IMR-90 (cell line): Measurements from ENCODE around the gene SPATA33. TPM values are rescaled to one million over a fixed set of nuclear protein-coding genes. Genes with fewer than 3 reads are reported as not detected.

ENCODE experiments used
- ATAC-seq: fragments of 200-7000 bp; cut with Tn5 transposase; 2 replicates; pipeline ENCODE4 v1.9.1; 2020; ENCODE audit warnings: low read depth, mild to moderate bottlenecking, moderate library complexity
- BruUV-seq: library from RNA; stranded (reverse); fragments of 400-500 nt; replicated peaks from 2 replicates; lab custom pipeline; 2021; lab: Mats Ljungman, UMichigan
- CTCF ChIA-PET: fragments of 300-600 bp; formaldehyde crosslinking; extraction: SDS; loops from one replicate; lab custom pipeline; 2021; ENCODE audit warnings: antibody characterized with exemption; lab: Yijun Ruan, JAX
- POLR2A ChIA-PET: fragments of 300-600 bp; sonication (Branson Sonifier 250); formaldehyde crosslinking; loops from one replicate; lab custom pipeline; 2022; ENCODE audit warnings: antibody characterized with exemption; ENCODE audit not compliant: unreplicated experiment; lab: Charles Lee
- DNase-seq: peaks from one replicate; pipeline ENCODE4 v3.0.0; 2013
- H2AFZ ChIP-seq: replicated peaks from 2 replicates; pipeline ENCODE3; 2013; ENCODE audit warnings: low read length, mild to moderate bottlenecking; ENCODE audit not compliant: poor library complexity
- H2AK5ac ChIP-seq: 2 replicates; pipeline ENCODE4 v1.6.1; 2013; ENCODE audit warnings: low read depth, low read length, inconsistent platforms
- H2AK9ac ChIP-seq: replicated peaks from 2 replicates; pipeline ENCODE3; 2013; ENCODE audit warnings: mild to moderate bottlenecking, low read depth, low read length, moderate library complexity; ENCODE audit not compliant: poor library complexity
- H2BK120ac ChIP-seq: 2 replicates; pipeline ENCODE4 v1.6.1; 2013; ENCODE audit warnings: low read depth, low read length, inconsistent platforms
- H2BK15ac ChIP-seq: 3 replicates; pipeline ENCODE4 v1.6.1; 2013; ENCODE audit warnings: low read depth, low read length, inconsistent platforms
- H2BK20ac ChIP-seq: 2 replicates; pipeline ENCODE4 v1.6.1; 2013; ENCODE audit warnings: low read depth, mild to moderate bottlenecking, inconsistent platforms, low read length, moderate library complexity
- H2BK5ac ChIP-seq: 2 replicates; pipeline ENCODE4 v1.6.1; 2013; ENCODE audit warnings: mild to moderate bottlenecking, low read depth, low read length, inconsistent platforms; ENCODE audit not compliant: poor library complexity, severe bottlenecking
- H3K14ac ChIP-seq: replicated peaks from 2 replicates; pipeline ENCODE4 v1.6.1; 2013; ENCODE audit warnings: low read depth, low read length, inconsistent platforms
- H3K18ac ChIP-seq: 2 replicates; pipeline ENCODE4 v1.6.1; 2013; ENCODE audit warnings: low read depth, low read length, control low read depth
- H3K23ac ChIP-seq: 2 replicates; pipeline ENCODE4 v1.6.1; 2013; ENCODE audit warnings: low read depth, low read length, inconsistent platforms
- H3K27ac ChIP-seq: 2 replicates; pipeline ENCODE4 v1.5.1; 2013; ENCODE audit warnings: mild to moderate bottlenecking, control low read depth, low read length; ENCODE audit not compliant: insufficient read depth
- H3K27me3 ChIP-seq: 2 replicates; pipeline ENCODE4 v1.6.1; 2013; ENCODE audit warnings: low read length; ENCODE audit not compliant: control insufficient read depth, insufficient read depth
- H3K36me3 ChIP-seq: 2 replicates; pipeline ENCODE4 v1.6.1; 2013; ENCODE audit warnings: low read length, mixed read lengths; ENCODE audit not compliant: control insufficient read depth, insufficient read depth
- H3K4ac ChIP-seq: 2 replicates; pipeline ENCODE4 v1.6.1; 2013; ENCODE audit warnings: low read depth, low read length, inconsistent platforms
- H3K4me1 ChIP-seq: 2 replicates; pipeline ENCODE4 v1.6.1; 2013; ENCODE audit warnings: low read length, mixed read lengths; ENCODE audit not compliant: control insufficient read depth, insufficient read depth
- H3K4me2 ChIP-seq: 2 replicates; pipeline ENCODE4 v1.6.1; 2013; ENCODE audit warnings: low read depth, mild to moderate bottlenecking, control low read depth, low read length, moderate library complexity
- H3K4me3 ChIP-seq: 2 replicates; pipeline ENCODE4 v1.5.1; 2013; ENCODE audit warnings: low read depth, mild to moderate bottlenecking, control low read depth, low read length, moderate library complexity; ENCODE audit not compliant: insufficient read depth
- H3K56ac ChIP-seq: 2 replicates; pipeline ENCODE4 v1.6.1; 2013; ENCODE audit warnings: low read length, inconsistent platforms; ENCODE audit not compliant: insufficient read depth; ENCODE audit errors: extremely low read depth
- H3K79me1 ChIP-seq, 2 experiments: 2 replicates each; pipeline ENCODE4 v1.6.1; 2013; ENCODE audit warnings: low read length in 2 of 2, inconsistent platforms in 1 of 2, low read depth in 1 of 2
- H3K9ac ChIP-seq: 2 replicates; pipeline ENCODE4 v1.6.1; 2013; ENCODE audit warnings: low read depth, low read length, control low read depth
- H3K9me1 ChIP-seq: 2 replicates; pipeline ENCODE4 v1.6.1; 2013; ENCODE audit warnings: low read length, inconsistent platforms; ENCODE audit not compliant: insufficient read depth
- H3K9me3 ChIP-seq: 2 replicates; pipeline ENCODE4 v1.6.1; 2013; ENCODE audit warnings: low read length; ENCODE audit not compliant: control insufficient read depth, insufficient read depth
- H4K20me1 ChIP-seq: 2 replicates; pipeline ENCODE4 v1.6.1; 2013; ENCODE audit warnings: low read length, inconsistent platforms; ENCODE audit not compliant: insufficient read depth
- H4K5ac ChIP-seq: 2 replicates; pipeline ENCODE4 v1.6.1; 2013; ENCODE audit warnings: mild to moderate bottlenecking, low read depth, low read length, control low read depth
- H4K8ac ChIP-seq, 2 experiments: 2 replicates each; pipeline ENCODE4 v1.6.1; 2013; ENCODE audit warnings: low read depth in 2 of 2, low read length in 2 of 2, control low read depth in 1 of 2, inconsistent platforms in 1 of 2
- H4K91ac ChIP-seq: 2 replicates; pipeline ENCODE4 v1.6.1; 2013; ENCODE audit warnings: low read depth, low read length, inconsistent platforms; ENCODE audit not compliant: insufficient read depth
- CHD1 ChIP-seq: IDR thresholded peaks from 2 replicates; pipeline ENCODE4 v1.6.1; 2012; ENCODE audit warnings: low read depth, low read length, improper control_type of control experiment
- ELK1 ChIP-seq: fragments of 150-350 bp; IDR thresholded peaks from 2 replicates; pipeline ENCODE4 v1.6.1; 2016; ENCODE audit warnings: low read depth, mild to moderate bottlenecking, low read length, moderate library complexity, borderline replicate concordance
- WGBS, 2 experiments: methylation state at CpG; one replicate each; pipeline versions ENCODE4 v1.1.5 to v1.1.7; 2013; ENCODE audit warnings: missing lambda C conversion rate in 2 of 2; ENCODE audit not compliant: insufficient read length in 1 of 2; ENCODE audit errors: extremely low coverage in 2 of 2; 5-methylcytosine and 5-hydroxymethylcytosine counted together
- dilution Hi-C: fragments of 300-500 bp; cut with HindIII; formaldehyde crosslinking; loops from one replicate; pipeline ENCODE4 v1.14.3; 2018; ENCODE audit warnings: low sequenced_read_pairs; ENCODE audit not compliant: unreplicated experiment
- in situ Hi-C: fragments of 300-500 bp; cut with MboI; formaldehyde crosslinking; loops from 3 replicates; pipeline ENCODE4 v1.14.3; 2019; ENCODE audit warnings: low sequenced_read_pairs, inconsistent platforms, mixed read lengths
- intact Hi-C: fragments of 100-400 bp; cut with micrococcal nuclease; formaldehyde crosslinking; loops from 2 replicates; pipeline ENCODE4 v1.10.0; 2022
- polyA plus RNA-seq, 3 experiments: library from polyadenylated mRNA; depleted of rRNA; stranded (reverse); fragments of >200 nt; gene quantifications; 2 replicates each; pipeline ENCODE4 v1.2.3, GENCODE V29; 2012; ENCODE audit warnings: low replicate concordance in 1 of 3
- total RNA-seq: library from RNA; depleted of rRNA; stranded (reverse); fragments of >200 nt; gene quantifications from 2 replicates; pipeline ENCODE4 v1.2.3, GENCODE V29; 2012

The SPATA33 gene
- total and polyA plus RNA-seq, 2 of the 4 experiments (the other 2 are of a cell fraction): 0.90 to 3.4 TPM

- CTCF ChIA-PET: interaction anchor here (1.2 kb wide), 1 partner anchor 10 kb away, joined by 3 read pairs; no protein-coding TSS in a partner anchor
- Histone ChIP-seq H2BK120ac (no peak overlapping the region), H2AK9ac (peak overlapping the region; percentile 50), H3K14ac (no peak overlapping the region), H3K4me1 (peaks cover 4% of the 10 kb centered on the region), H2AK5ac (no peak overlapping the region; the same call in 1 of the 2 replicates), H3K9ac (no peak overlapping the region), H3K4ac (no peak overlapping the region), H3K79me1 (no peaks in the 10 kb centered on the region; a peak in 1 of 4 replicates), H2AFZ (peak overlapping the region; percentile 33), H3K36me3 (peaks cover 16% of the 10 kb centered on the region; the same call in 1 of the 2 replicates), H3K9me1 (no peaks in the 10 kb centered on the region), H3K27ac (no peak overlapping the region), H4K91ac (no peak overlapping the region), H3K4me2 (no peak overlapping the region), H3K9me3 (no peaks in the 10 kb centered on the region), H3K56ac (no peak overlapping the region), H3K4me3 (no peak overlapping the region), H3K27me3 (no peaks in the 10 kb centered on the region), H3K23ac (no peak overlapping the region), H4K20me1 (no peaks in the 10 kb centered on the region; the same call in 1 of the 2 replicates), H4K8ac (no peak overlapping the region), H4K5ac (no peak overlapping the region), H2BK5ac (no peak overlapping the region), H2BK15ac (no peak overlapping the region), H3K18ac (no peak overlapping the region), H2BK20ac (no peak overlapping the region)
- BruUV-seq: no TSS peak
- DNase-seq (no peak), ATAC-seq (no peak)
- POLR2A ChIA-PET: no interaction called here
- in situ Hi-C loops (no loop called here), intact Hi-C loops (no loop called here), dilution Hi-C loops (no loop called here)
- TF ChIP-seq CHD1: no peak
- TF ChIP-seq ELK1: no peak
- WGBS, 2 experiments: 84% methylated on average over 32 of the region's 63 CpGs; no CpG with 5 or more reads in 1 of the 2 experiments
Measured at GRCh38 chr16:89710709-89711564, 53.3 kb downstream of the SPATA33 start.
